Activated naive CD4-positive, alpha-beta T cell treated with anti-CD3 and anti-CD28 coated beads for 36 hours (primary cell): ENCODE results near the gene ZNF99. TPM values are rescaled to one million over a fixed set of nuclear protein-coding genes. Genes with fewer than 3 reads are reported as not detected.
"Not testable (repeated sequence)": the region's sequence is repeated elsewhere in the genome, so short reads cannot be mapped to it uniquely, and the experiment has no call there.

ENCODE experiments used
- CTCF ChIA-PET: fragments of 350-600 bp; sonication (Branson Sonifier 250); formaldehyde crosslinking; loops from one replicate; lab custom pipeline; 2021; ENCODE audit warnings: antibody characterized with exemption; lab: Charles Lee
- DNase-seq: peaks from one replicate; pipeline ENCODE4 v3.0.0-alpha.2; 2020
- H3K27ac Mint-ChIP-seq: one replicate; pipeline ENCODE4 v1.8.0; 2021; ENCODE audit warnings: mild to moderate bottlenecking, mixed read lengths
- H3K27me3 Mint-ChIP-seq: one replicate; pipeline ENCODE4 v1.8.0; 2021; ENCODE audit warnings: low read depth, mixed read lengths
- H3K36me3 Mint-ChIP-seq: one replicate; pipeline ENCODE4 v1.8.0; 2021; ENCODE audit warnings: low read depth, mixed read lengths
- H3K4me1 Mint-ChIP-seq: one replicate; pipeline ENCODE4 v1.8.0; 2021; ENCODE audit warnings: low read depth, mixed read lengths
- H3K4me3 Mint-ChIP-seq: one replicate; pipeline ENCODE4 v1.8.0; 2021; ENCODE audit warnings: mild to moderate bottlenecking, moderate library complexity, mixed read lengths
- H3K9me3 Mint-ChIP-seq: one replicate; pipeline ENCODE4 v1.8.0; 2021; ENCODE audit warnings: mixed read lengths
- intact Hi-C: fragments of 100-400 bp; cut with micrococcal nuclease; formaldehyde crosslinking; loops from one replicate; pipeline ENCODE4 v1.15.1; 2023
- total RNA-seq, 2 experiments: library from RNA; stranded (reverse); gene quantifications; one replicate each; pipeline ENCODE4 v1.2.3, GENCODE V29; 2021

ZNF99 gene
- total RNA-seq, 2 experiments from 2014 or later = not detected

DNA sequence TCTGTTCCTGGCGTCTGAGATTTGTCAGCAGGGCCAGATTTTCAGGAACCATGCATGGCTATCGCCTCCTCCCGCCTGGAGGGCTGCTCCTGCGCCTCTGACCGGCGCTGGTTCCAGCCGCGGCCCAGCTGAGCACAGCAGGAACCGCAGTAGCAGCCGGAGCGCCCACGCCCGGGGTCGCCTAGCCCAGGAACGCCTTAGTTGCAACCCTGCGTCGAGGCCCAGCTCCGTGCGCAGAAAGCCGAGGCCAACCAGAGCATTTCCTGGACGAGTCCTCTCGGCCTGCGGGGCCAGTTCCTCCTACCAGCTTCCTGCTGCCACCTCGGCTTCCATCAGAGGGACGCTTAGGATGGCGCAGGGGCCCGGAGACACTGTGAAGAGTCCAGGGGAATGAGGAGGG, 75.0 kb downstream of the ZNF99 start:
- Mint-ChIP-seq H3K9me3 (peaks cover 11% of the 10 kb centered on the region), H3K27me3 (no peaks in the 10 kb centered on the region), H3K36me3 (peaks cover 1% of the 10 kb centered on the region), H3K27ac (no peak overlapping the region), H3K4me3 (no peak overlapping the region), H3K4me1 (no peaks in the 10 kb centered on the region)
- no peak for DNase-seq
- CTCF ChIA-PET = no interaction called here
- intact Hi-C loops = no loop called here

DNA sequence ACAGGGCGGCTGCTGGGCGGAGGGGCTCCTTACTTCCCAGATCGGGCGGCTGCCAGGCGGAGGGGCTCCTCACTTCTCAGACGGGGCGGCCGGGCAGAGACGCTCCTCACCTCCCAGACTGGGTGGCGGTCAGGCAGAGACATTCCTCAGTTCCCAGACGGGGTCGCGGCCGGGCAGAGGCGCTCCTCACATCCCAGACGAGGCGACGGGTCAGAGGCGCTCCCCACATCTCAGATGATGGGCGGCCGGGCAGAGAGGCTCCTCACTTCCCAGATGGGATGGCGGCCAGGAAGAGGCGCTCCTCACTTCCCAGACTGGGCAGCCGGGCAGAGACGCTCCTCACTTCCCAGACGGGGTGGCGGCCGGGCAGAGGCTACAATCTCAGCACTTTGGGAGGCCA, 80.9 kb downstream of the ZNF99 start:
- H3K27me3 Mint-ChIP-seq, intact Hi-C loops: not testable (repeated sequence)

DNA sequence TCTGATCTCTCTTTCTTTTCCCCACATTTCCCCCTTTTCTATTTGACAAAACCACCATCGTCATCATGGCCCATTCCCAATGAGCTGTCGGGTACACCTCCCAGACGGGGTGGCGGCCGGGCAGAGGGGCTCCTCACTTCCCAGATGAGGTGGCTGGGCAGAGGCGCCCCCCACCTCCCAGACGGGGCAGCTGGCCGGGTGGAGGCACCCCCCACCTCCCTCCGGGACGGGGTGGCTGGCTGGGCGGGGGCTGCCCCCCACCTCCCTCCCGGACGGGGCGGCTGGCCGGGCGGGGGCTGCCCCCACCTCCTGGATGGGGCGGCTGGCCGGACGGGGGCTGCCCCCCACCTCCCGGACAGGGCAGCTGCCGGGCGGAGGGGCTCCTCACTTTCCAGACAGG, 81.3 kb downstream of the ZNF99 start:
- H3K4me1 Mint-ChIP-seq, H3K27ac Mint-ChIP-seq, H3K36me3 Mint-ChIP-seq, H3K4me3 Mint-ChIP-seq, CTCF ChIA-PET, intact Hi-C loops, H3K27me3 Mint-ChIP-seq, DNase-seq: not testable (repeated sequence)
- H3K9me3 Mint-ChIP-seq = peaks cover 26% of the 10 kb centered on the region

More for the DNA sequence above, 80.9 kb downstream of the ZNF99 start:
- peaks cover 25% of the 10 kb centered on the region for H3K9me3 Mint-ChIP-seq
- H3K36me3 Mint-ChIP-seq, CTCF ChIA-PET, H3K4me3 Mint-ChIP-seq, H3K4me1 Mint-ChIP-seq, DNase-seq, H3K27ac Mint-ChIP-seq: not testable (repeated sequence)

Other genes starting within 250 kb of the ZNF99 start
- gene ZNF492, start 149.8 kb downstream of the ZNF99 start, total RNA-seq = 1 to 10 TPM; 1.6 to 2.0 TPM
- gene ZNF723, start 48.1 kb upstream of the ZNF99 start, total RNA-seq = not detected
- not detected for gene ZNF728, start 219.0 kb upstream of the ZNF99 start, total RNA-seq